IPS-NIHi7 (cell line): Measurements from ENCODE around the gene PLEKHB2.
"Not testable (repeated sequence)": the region's sequence is repeated elsewhere in the genome, so short reads cannot be mapped to it uniquely, and the experiment has no call there.

Experiments used
- DNase-seq: peaks from one replicate; pipeline ENCODE4 v3.0.0; 2012; ENCODE audit warnings: mixed read lengths; ENCODE audit errors: extremely low spot score

Gene PLEKHB2, protein sequence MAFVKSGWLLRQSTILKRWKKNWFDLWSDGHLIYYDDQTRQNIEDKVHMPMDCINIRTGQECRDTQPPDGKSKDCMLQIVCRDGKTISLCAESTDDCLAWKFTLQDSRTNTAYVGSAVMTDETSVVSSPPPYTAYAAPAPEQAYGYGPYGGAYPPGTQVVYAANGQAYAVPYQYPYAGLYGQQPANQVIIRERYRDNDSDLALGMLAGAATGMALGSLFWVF

DNA sequence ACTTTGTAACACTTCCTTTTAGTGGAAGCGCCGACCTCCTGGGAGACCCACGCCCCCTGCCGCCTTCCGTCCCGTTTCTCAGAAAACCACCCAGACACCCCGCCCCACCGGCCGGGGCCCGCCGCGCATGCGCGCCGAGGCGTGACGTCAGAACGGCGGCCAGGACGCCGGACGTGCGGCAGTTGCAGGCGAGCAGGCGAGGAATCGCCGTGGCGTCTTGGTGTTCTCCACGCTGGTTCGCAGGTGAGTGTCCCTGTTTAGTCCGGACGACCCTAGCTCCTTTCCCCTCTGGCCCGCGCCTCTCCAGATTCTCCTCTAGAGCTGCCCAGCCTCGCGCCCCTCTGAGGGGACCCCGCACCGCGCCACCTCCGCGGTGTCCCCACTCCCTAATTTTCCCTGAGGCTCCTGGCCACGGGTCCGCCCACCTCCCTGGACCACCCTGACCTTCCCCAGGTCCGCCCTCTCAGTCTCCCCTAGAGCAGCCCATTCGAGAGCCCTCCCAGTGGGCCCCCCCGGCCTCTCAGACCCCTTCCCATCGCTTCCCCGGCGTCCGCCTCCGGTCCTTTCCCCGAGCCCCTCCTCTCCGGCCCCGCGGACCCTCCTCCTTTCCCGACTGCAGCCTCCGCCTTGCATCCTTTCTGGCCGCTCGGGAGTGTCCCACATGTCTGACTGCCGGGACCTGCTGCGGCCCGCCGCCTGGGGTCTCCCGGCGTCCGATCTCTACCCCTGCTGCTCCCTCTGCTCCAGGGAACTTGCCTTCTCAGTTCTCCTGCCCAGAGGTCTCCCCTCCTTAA lies at the start of gene PLEKHB2:
PLEKHB2 (plus strand) TSS at position 181 of the 794 bp plus-strand sequence. CDS start 15,606 bp downstream, outside the sequence.
- peak; percentile 95 for DNase-seq

DNA sequence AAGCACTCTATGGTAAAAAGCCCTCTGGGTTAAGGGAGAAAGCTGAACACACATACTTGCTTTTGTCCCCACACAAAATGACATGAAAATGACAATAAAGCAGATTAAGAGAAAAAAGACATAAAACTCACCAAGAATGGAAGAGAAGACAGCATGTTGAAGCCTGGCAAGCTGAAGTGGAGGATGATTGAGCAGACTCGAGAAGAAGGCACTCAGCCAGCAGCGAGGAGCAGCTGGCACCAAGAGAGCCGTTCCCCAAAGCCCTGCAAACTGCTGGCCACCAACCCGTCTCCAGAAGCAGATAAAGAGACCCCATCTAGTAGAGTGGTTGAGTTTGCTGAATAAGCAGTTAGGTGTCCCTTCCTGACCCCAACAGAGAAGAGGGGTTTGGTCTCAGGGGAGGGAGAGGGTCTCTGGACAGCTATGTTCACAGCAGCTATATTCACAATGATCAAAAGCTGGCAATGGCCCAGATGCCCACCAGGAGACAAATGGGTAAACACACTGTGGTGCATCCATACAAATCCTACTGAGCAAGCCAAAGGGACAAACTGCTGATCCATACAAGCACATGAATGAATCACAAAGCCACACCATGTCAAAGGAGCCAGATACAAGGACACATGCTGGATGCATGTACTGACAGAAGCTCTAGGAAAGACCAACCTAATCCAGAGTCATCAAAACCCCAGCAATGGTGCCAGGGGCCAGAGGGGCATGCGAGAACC lies 48.8 kb upstream of the PLEKHB2 start:
- DNase-seq, result no peak

DNA sequence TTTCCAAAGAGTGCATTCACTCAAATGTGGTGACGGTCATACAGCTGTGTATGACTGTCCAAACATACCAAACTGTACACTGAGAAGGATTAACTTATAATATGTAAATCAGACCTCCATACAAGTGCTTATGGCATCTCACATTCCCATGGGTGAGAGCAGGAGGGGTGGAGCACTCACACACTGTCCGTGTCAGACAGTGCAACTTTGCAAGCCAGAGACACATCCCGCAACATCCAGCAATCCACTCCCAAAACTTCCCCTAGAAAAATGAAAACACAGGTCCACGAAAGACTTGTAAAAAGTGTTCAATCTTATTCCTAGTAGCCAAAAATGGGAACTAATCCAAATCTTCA lies 48.2 kb upstream of the PLEKHB2 start:
- DNase-seq, result no peak

DNA sequence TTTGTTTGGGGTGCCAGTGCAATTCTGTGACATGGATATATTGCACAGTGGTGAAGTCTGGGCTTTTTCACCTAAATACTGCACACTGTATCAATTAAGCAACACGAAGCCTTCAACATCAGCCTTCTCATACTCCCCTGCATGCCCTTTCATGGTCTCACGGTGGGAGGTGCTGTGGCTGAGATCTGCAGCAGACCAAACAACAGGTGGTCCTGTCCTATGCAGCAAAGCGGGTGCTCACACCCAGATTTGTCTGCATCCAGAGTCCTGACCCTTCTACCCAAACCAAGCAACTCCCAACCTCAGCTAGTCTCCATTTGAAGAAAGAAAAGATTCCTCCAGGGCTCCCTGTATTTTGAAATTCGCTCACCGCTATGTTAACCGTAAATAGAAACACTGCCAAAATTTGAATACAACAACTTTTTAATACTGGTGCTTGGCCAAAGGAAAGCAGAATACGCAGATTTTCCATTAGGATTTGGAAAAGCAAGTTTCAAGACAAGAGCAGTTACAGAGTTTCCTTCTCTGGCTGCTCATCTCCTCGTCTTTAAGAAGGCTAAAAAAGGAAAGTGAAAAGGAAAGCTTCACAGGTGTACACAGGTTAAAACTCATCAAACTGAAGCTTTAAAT lies 46.8 kb upstream of the PLEKHB2 start:
- no peak for DNase-seq

DNA sequence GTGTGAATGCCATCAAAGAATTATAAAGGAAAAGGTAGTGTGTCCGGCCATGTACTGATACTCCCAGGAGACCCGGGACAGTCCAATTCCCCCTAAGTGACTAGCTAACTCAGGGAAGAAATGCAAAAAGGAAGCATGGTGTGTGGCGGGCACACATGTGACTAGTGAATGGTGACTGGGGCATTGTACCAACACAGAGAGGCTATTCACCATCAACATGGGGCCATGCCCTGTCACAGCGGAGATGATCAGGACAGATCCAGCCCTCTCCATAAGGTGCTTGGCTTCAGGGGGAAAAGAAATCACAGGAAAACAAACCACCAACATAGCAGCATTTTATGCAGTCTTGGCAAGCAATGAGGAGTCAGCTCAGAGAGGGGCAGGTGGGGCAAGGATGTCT lies 46.2 kb upstream of the PLEKHB2 start:
- no peak for DNase-seq

DNA sequence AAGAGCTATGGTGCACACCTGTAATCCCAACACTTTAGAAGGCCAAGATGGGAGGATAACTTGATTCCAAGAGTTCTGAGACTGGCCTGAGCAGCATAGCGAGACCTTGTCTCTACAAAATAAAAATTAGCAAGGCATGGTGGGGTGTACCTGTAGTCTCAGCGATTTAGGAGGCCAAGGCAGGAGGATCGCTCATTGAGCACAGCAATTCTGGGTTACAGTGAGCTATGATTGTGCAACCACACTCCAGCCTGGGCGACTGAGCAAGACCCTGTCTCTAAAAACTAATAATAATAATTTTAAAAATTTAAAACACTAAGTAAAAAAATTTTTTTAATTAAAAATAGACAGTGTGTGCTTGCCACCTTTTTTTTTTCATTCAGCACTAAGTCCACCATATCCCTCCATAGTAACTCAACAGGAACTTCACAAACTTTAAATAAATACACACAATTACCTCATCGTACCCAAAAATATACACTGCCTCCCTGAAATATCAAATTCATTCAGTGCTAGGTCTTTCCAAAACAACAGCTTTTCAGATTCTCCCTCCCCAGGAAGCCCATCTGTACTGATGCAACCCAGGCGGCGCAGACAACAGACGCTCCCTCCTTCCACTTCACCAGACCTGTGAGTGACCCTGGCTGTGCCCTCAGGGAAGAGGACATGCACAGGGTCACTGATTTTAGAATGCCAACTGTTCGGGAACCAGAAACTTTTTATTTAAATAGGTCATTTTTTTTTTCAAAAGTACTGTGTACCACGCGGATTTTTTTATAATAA lies 41.4 kb upstream of the PLEKHB2 start:
- no peak for DNase-seq

DNA sequence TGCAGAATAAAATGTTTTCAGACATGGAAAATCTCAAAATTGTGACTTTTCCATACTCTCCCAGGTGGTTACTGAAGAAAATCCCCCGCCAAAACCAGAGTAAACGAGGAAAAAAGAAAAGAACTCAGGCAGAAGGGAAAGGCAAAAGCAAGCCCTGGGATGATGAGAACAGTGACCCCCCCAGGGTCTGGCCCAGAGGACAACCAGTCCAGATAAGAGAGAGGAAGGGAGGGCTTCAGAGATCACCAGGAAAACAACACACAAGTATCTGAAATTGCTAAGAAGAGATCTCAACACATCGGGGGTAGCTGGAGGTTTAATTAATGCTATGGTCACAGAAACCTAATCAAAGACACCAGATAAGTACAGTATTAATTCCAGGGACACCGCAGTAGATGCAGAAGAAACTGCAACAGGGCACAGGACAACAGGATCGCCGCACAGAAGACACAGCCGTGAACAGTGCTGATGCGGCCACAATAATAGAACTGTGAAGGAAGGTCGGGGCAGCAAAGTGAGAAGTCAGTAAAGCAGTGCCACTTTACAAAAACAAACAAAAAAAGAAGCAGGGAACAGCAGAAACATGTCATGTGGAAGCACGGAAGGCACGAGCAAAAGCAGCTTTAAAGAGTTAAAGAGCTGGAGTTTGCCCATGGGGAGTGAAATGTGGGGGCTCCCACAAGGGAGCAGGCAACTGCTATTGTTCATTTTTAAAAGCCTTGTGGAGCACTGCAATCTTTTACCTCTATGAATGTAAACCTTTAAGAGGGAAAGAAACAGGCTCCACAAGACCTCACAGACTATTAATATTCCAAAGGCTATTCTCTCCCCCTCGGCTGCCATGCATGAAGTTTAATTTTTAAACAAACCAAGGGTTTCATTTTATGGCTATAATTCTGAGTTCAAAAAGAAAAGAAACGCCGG lies 40.3 kb upstream of the PLEKHB2 start:
- no peak for DNase-seq

DNA sequence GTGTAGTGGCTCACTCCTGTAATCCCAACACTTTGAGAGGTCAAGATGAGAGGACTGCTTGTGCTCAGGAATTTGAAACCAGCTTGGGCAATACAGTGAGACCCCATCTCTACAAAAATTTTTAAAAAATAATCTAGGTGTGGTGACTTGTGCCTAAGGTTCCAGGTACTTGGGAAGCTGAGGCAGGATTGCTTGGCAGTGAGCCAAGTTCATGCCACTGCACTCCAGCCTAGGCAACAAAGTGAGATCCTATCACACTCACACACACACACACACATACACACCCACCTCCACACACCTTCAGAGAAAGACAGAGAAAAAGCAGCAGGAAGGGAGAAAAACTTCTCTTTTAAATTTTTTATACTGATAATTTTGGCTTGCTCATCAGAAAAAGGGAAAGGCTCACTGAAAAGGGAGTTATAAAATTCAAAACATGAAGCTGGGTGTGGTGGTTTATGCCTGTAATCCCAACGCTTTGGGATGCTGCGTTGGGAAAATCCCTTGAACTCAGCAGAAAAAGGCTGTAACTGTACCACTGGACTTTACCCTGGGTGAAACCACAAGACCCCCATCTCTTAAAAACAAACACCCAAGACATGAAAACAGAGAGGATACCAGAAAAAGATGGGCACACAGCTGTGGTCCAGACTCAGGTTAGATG lies 37.5 kb upstream of the PLEKHB2 start:
- DNase-seq, result no peak

DNA sequence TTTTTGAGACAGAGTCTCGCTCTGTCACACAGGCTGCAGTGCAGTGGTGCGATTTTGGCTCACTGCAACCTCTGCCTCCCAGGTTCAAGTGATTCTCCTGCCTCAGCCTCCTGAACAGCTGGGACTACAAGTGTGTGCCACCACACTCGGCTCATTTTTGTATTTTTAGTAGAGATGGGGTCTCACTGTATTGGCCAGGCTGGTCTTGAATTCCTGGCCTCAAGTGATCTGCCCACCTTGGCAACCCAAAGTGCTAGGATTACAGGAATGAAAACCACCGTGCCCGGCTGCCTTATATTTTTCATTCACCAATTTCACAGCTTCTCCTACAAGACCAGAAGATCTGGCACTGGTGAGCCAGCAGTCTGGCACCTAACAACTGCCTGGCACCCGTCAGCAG lies 37.0 kb upstream of the PLEKHB2 start:
- DNase-seq, result not testable (repeated sequence)

DNA sequence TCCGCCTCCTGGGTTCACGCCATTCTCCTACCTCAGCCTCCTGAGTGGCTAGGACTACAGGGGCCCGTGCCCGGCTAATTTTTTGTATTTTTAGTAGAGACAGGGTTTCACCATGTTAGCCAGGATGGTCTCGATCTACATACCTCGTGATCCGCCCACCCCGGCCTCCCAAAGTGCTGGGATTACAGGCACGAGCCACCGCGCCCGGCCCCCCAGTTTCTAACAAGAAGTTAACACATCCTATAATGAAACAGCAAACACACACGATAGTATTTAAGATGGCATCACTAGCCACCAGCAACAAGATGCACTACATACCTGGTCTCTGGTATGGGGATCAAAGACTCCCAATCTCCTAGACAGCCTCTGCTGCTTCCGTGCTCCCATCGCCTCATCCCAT lies 29.6 kb upstream of the PLEKHB2 start:
- not testable (repeated sequence) for DNase-seq

DNA sequence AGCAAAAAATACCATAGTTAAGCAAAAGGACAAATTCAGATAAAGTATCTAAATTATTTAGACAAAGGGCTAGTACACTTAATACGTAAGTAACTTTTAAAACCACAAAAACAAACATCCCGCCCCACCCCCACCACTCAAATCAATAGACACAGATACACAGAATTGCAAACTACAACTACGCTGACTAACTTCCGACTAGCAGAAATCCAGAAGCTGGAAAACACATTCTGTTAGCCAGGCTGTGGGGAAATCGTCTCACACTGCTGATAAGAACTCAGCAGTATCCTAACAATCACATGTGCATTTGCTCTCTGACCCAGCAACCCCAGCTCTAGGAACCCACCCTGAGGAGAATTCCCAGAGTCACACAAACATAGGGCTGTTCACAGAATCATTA lies 28.4 kb upstream of the PLEKHB2 start:
- no peak for DNase-seq

DNA sequence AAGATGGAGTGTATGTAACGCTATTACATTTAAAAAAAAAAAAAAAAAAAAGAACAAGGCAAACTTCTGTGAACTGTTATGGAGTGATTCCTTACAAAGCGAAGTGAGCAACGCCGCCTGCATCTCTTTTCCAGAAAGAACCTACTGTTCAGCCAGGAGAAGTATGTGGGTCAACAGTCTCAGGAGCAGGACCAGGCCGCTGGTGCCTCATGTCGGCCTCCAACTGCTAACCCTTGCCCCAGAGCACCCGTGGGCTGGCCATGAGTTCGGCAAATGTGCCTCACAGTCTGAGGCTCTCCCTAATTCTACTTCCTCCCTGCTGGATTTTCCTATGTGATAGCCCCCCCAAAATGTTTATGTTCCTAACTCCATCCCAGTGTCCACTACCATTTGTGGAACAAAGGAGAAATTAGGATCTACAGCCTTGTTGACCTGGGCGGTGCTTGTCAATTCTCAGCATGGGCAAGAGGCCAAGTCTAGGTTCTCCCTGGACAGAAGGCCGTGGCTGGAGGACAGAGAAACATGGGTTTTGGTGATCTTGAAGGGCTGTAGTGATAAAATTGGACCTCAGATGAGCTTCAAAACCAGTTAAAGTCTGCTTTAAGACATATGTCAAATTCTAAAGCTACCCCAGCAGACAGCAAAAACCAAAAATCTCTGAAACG lies 27.8 kb upstream of the PLEKHB2 start:
- DNase-seq, result no peak

DNA sequence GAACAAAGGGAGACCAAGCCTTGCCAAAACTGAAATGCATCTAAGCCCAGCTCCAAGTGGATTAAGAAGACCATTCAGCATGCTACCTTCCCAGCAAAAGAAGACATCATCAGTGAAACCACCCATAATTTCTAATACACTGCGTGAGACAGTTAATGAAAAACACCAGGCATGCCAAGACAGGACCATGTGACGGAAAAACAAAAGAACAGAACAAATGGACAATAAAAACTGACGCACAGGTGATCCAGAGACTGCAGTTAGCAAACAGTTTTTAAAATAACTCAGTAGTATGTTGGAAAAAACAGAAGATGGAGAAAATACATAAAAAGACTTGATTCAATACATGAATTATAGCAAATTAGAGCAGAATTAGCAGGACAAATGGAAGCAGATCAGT lies 27.2 kb upstream of the PLEKHB2 start:
- DNase-seq, result no peak

DNA sequence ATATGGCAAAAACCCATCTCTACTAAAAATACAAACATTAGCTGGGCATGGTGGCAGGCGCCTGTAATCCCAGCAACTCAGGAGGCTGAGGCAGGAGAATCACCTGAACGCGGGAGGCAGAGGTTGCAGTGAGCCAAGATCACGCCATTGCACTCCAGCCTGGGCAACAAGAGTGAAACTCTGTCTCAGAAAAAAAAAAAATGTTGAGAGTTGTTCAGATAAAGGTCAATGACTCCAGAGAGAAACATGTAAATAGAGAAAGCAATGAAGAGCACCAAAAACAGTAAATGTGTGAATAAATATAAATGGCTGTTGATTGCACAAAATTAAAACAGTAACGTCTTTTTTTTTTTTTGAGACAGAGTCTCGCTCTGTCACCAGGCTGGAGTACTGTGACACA lies 25.2 kb upstream of the PLEKHB2 start:
- not testable (repeated sequence) for DNase-seq

DNA sequence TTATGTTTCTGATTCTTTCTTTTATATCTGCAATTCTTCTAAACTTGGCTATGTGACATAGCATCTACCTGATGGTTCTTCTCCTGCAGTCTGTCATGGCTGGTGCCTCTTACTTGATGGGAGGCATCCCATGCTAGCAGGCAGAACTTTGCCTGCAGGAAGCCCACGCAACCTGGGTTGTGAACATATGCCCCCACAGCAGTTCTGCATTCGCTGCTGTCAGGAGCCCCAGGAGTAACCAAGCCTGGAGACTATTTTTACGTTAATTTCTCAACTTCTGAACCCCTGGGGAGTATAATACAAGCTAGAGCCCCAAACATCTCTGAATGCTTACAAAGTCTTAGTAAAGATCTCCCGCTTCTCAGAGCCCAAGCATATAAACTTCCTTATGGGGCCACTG lies 23.9 kb upstream of the PLEKHB2 start:
- no peak for DNase-seq

DNA sequence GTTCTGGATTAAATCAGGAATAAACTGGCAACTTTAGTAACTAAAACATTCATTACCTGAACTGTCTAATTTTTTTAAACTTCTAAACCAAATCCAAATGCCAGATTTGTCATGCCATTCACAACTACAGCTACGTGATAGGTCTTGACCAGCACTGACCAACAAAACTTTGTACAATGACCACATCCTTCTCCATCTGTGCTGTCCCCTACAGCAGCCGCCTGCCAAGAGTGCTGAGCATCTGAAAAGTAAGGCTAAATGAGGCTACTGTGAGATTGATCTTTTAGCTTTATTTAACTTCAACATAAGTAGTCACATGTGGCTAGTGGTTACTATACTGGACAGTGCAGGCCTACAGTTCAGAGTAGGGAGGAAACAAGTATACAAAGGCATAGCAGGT lies 19.5 kb upstream of the PLEKHB2 start:
- DNase-seq, result no peak

DNA sequence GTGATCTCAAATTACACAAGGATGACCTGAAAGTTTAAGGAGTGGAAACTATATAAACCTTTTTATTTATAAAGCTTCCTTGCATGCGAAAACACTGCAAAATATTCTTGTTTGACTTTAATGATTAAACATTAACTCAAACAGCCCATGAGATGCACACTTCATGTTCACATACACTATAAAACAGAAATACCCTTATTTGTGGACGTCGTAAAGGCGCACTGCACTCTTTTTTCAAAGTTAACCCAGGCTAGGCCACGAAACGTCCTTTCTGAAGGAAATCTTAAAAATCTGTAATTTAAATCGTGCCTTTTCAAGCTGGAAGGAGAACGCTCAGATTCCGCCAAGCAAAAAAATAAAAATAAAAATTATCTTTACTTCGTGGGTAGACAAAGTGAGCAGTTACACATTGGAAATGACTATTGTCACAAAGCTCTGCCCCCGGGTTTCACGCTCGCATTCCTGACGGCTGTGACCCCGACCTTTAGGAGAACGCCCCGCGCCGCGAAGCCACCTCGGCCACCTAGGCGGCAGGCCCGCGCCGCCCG lies 12.6 kb upstream of the PLEKHB2 start:
- no peak for DNase-seq

DNA sequence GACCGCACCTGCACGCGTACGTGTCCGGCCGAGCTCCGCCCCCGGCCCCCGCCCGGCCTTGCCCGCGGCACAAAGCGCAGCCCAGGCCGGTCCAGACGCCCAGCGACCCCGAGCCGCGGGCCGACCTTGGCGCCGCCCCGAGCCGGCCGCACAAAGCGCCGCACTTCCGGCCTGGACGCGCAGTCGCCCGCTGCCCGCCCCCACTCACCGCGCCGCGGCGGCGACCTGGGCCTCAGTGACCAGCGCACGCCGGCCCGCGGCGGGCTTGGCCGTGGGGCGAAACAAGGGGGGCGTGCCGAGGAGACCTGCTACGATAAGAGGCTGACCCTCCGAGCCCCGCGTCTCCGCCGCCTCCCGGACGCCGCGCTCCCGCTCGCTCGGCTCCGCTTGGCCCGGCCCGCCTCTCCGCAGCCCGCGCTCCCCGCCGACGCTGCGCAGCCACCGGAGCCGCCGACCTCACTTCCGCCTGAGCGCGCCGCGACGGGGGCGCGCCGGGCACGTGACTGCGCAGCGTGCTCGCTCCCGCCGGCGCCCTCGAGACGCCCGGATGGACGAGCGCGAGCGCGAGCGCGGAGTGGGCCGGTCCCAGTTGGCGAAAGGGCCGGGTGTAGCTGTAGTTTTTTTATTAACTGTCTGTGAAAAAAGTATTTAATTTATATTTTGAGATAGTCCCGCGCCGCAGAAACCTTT lies 12.0 kb upstream of the PLEKHB2 start, which contains the start of gene FAM168B:
FAM168B (minus strand) TSS at position 455 of the 690 bp plus-strand sequence. CDS start 10,814 bp downstream, outside the sequence.
- DNase-seq, result peak; percentile 91
